SW480 (cell line): ENCODE data around the gene SOX13.
"Not testable (repeated sequence)": the region's sequence is repeated elsewhere in the genome, so short reads cannot be mapped to it uniquely, and the experiment has no call there.

Experiments used
- DNase-seq: peaks from one replicate; pipeline ENCODE4 v3.0.0-alpha.2; 2016; ENCODE audit warnings: low spot score

Gene SOX13

DNA sequence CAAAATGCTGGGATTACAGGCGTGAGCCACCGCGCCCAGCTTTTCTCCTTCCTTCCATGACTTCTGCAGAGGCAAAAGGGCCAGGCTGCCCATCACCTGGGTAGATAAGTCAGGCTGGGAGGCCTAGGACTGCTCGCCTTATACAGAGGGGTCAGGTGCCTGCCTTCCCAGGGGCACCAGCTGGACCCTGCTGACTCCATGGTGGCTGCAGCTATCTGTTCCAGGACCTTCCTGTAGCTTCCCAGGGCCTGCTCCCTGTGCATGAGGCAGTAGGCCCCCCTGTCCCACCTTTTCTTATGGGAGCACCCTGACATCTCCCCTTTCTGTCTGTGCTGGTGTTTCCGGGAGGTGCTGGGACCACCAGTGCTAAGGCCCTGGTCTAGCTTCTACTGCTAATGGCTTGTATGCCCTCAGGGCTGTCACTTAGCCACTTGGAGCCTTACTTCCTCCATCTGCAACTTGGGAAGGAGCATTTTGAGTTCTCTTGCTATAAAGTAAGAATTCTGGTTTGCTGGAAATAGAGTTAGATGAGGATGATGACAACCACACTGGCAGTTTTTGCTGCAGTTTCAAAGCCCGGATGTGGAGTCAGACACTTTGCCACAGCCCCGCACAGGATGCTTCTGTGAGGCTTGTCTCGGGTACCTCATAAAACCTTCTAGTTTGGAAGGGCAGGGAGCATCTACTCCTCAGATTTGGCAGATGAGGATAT lies 14.4 kb downstream of the SOX13 start:
- no peak for DNase-seq

DNA sequence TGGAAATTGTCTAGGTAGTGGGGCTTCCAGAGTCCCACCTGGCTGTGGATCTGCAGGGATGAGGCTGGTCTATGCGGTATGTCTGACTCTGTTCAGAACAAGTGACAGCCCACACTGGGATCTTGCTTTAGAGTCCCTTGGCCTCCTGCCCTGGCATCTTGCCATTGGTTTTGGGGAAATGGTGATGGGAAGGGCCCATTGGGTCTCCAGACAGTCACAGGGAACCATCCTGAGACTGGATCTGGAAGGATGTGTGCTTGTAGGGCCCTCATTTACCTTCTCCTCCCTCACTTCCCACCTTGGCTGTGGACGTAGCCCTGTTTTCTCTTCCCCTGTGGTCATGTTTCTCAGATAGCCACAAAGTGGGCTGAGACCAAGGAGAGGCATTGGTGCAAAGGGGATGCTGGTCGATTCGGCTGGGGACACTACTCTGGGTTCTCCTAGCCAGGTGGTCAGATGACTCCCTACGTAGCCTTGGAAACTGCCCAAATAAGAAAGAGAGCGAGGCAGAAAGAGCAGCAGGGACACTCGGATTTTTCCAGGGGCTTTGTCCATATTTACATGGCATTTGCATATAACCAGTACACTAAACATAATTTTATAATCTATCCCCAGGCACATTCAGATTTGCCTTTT lies 15.1 kb downstream of the SOX13 start:
- DNase-seq = no peak

DNA sequence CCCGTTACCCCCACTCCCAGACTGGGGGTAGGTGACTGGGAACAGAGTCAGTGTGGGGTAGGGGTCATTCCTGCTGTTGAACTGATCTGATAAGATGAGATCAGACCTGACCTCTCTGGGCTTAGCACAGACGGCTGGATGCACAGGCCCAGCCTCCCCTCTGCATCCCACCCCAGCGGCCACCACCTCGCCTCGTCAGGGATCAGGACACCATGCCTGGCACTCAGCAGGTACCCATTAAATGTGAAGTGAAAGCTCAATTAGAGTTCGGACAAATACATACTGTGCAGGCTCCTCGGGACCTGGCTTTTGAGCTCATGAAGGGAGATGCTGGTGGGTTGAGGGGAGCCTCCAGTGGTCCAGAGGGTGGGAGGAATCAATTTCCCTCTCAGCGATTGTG lies 15.7 kb downstream of the SOX13 start:
- DNase-seq = no peak

DNA sequence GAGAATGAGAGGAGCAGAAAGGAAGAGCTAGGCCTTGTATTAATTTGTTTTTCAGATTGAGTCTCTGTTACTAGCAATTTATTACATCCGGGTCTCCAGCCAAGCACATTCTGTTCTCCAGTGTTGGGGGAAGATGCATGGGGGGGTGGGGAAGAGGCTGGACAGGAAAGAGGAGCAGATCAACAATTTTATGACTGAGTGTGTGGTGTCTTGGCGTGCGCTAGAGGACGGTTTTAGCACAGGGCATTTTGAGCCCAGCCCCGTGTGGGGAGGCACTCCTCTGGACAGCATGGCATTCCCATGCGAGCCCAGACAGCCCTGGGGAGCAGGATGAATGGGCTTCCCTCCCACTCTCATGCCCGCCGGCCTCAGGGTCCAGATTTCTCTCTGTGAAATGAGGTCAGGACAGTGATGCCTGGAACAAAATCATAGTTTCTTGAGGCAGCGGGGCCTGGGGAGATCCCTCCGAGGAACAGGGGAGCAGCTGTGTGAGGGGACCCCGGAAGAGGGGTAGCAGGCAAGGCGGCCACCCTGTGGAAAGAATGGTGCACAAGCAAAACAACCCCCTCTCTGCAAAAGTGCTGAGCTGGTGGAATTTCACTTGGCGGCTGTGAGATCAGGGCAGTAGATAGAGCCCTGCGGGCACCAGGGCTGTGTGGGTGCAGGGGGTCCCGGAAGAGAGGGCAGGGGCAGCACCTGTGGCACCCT lies 16.3 kb downstream of the SOX13 start:
- no peak for DNase-seq

DNA sequence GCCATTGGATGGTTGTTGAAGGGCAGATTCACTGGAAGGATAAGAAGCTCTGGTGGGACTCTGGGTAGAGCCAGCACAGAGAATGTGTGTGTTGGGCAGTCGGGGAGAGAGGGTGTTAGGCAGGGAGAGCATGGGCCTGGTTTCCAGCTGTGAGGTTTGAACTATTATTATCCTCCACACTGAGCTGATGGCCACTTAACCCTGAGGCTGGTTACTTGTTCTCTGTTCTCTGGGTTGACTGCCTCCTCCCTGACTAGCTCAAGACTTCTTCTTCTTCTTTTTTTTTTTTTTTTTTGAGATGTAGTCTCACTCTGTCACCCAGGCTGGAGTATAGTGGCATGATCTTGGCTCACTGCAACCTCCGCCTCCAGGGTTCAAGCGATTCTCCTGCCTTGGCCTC lies 17.2 kb downstream of the SOX13 start:
- not testable (repeated sequence) for DNase-seq

DNA sequence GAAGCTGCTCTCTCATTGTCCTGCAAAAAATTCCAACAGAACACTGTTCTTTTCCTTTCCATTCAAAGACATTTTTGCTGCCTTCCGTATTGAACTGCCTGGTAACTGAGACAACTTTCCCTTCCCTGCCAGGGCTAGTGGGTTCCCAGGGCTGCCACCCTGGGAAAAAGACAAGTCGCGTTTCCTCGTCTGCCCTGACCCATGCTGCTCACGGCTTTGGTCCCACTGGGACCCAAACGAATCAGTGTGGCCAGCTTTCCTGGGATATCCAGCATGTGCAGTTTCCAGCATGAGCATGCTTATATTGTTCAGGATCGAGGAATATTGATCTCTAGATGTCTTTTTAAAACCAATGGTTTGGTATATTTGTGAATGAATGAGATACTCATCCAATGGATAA lies 18.2 kb downstream of the SOX13 start:
- DNase-seq = no peak

DNA sequence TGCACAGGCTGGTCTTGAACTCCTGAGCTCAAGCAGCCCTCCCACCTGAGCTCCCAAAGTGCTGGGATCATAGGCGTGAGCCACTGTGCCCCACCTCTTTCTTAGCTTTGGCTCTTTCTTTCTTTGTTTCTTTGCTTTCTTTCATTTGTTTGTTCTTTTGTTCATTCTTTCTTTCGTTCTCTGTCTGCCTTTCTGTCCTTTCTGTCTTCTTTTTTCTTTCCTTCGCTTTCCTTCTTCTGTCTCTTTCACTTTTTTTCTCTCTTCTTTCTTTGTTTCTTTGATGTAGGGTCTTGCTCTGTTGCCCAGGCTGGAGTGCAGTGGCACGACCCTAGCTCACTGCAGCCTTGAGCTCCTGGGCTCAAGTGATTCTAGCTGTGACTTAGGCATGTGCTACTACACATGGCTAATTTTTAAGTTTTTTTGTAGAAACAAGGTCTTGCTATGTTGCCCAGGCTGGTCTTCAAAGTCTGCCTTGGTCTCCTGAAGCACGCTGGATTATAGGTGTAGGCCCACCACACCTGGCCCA lies 18.9 kb downstream of the SOX13 start:
- no peak for DNase-seq

DNA sequence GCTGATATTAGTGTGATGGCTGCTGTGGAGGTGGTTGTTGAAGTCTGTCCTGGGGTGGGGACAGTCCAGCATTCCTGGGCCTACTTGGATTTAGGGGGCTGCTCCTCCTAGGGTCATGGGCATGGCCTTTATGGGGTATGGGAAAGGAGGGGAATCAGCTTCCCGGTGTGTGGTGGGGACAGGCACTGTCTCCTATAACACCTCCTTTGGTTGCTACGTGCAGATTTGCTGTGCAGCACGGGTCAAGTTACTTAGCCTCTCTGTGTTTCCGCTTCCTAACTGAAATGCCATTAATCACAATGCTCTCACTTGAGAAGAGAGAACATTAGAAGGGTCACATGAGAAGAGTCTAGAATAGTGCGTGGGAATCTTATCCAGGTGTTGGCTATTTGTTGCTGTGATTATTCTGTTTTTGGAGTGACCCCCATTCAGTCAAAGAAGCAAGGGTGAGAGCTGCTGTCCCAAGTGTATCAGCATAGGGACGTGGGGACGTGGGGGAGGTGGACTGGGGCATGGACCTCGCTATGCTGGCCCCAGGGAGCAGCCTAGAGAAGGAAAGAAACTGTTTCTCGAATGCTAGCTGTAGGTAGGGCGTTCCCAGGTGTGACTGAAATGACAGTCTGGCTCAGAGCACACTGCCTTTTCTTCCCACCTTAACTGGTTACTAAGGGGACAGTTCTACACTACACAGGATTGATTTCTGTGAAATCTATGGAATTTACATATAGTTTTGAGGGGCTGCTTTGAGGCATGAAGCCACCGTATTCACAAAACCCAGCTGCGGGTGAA lies 19.9 kb downstream of the SOX13 start:
- no peak for DNase-seq

DNA sequence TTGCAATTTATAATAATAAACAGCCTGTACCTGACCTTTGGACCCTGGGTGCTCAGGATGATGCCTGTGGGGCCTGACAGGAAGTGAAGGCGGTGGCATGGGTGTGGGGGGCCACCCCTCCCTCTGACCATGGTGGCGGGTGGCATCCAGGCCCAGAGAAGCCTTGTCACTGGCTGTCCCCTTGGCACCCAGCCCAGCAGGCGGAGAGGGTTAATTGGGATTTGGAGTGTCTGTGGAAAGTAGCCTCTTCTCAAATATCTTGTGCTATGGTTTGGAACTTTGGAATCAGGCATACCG lies 20.5 kb downstream of the SOX13 start:
- DNase-seq = peak; percentile 89

DNA sequence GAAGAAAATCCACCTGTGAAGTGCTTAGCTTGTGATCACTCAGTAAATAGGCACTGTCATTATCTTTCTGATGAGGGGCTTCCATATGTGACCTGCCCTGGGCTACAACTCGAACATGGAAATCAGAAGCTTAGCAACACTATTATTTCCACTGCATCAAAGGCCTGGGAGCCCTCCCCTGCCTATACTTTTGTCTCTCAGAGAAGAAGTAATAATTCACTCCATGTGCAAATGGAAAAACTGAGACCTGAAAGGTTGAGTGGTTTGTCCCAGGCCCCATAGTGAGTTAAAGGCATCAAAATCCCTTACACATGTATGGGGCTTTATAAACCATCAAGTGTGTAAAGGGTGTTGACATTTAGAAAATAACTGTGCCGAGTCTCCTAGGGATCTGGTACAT lies 20.9 kb downstream of the SOX13 start:
- DNase-seq = no peak

DNA sequence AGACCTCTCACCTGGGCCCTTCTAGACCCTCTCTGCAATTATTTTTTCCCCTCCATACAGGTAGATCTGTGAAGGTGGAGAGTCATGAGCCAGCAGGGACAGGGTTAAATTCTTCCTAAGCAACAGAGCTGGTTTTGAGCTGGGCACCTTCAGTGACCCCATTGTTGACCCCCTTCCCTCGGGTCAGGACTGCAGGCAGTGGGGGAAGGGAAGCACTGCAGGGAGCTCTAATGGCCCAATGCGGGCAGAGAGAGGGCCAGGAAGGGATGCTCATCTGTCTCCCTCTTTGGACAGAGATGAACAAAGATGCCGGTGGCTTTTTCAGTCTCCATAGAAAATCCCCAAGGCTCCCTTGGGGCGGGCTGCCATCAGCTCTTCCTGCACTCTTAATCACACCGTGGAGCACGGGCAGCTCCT lies 21.4 kb downstream of the SOX13 start:
- no peak for DNase-seq

DNA sequence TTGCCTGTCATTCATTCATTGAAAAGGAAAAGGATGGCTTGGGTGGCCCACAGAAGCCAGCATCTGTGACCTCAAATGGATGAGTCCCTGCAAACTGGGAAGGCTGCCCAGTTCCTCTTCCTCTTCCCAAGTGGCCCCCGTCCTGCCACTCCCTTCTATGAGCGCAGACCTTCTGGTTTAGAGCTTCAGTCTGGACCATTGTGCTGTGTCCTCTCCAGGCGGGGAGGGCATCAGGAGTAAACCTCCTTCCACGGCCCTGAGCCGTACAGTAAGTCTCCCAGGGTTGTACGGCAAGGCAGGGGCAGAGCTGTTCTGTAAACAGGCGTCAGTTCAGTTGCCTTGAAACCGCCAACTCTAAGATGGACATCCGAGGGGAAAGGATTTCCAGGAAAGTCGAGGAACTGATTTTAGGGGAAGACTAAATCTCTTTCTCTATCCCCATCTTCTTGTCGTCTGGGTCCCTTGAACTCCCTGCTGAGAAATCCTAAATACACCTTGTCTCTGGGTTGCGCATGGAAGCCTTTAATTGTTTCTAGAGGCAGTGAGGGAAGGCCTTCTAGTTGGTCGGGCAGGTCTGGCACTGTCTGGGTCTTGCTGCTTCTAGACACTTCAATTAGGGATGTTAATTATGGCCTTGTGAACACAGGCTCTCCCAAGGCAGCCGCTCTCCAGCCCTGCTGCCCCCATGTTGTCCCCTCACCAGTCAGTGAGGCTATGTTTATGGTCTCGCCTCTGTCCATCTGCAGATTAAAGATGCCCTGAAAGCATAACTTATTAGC lies 22.1 kb downstream of the SOX13 start:
- no peak for DNase-seq

DNA sequence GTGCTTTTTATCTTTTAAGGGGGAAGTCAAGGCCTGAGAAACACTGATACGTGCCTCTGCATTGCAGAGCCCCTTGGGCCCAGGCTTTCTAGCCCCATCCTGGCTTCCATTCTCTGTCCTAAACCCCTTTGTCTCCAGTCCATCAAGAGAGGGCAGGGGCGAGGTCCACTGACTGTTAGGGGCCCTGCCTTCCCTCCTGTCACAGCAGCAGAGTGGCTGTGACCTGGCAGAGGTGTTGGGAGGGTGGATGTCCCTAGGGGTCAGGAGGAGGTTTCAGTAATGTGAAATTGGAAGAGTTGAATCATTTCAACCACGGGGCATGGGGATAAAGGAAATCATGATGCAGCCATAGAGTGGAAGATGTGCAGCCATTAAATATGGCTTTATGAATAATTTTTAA lies 24.0 kb downstream of the SOX13 start:
- no peak for DNase-seq

DNA sequence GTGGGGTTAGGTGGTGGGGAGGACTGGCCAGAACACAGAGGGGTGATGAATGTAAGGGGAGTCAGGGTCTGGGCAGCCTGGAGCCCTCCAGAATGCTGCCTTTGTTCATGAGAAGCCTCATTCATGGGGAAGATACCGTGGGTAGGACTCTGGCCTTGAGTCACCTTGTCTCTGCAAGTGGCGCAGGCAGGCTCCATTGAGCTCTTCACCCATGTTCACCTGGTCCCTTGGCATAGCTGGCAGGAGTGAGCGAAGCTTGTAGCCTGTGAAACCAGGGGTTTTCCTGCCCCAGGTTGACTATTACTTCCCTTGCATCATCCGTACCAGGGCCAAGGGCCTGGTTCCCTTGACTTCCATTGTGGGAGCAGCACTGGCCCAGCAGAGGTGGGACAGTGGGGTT lies 25.8 kb downstream of the SOX13 start:
- DNase-seq = no peak

DNA sequence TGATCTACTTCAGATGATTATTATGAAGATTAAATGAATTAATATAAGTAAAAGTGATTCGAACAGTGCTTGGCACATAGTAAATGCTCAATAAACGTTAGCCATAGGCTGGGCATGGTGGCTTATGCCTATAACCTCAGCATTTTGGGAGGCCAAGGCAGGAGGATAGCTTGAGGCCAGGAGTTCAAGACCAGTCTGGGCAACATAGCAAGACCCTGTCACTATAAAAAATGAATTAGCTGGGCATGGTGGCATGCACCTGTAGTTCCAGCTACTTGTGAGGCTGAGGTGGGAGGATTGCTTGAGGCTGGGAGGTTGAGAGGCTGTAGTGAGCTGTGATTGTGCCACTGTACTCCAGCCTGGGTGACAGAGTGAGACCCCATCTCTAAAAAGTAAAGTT lies 26.8 kb downstream of the SOX13 start:
- not testable (repeated sequence) for DNase-seq

DNA sequence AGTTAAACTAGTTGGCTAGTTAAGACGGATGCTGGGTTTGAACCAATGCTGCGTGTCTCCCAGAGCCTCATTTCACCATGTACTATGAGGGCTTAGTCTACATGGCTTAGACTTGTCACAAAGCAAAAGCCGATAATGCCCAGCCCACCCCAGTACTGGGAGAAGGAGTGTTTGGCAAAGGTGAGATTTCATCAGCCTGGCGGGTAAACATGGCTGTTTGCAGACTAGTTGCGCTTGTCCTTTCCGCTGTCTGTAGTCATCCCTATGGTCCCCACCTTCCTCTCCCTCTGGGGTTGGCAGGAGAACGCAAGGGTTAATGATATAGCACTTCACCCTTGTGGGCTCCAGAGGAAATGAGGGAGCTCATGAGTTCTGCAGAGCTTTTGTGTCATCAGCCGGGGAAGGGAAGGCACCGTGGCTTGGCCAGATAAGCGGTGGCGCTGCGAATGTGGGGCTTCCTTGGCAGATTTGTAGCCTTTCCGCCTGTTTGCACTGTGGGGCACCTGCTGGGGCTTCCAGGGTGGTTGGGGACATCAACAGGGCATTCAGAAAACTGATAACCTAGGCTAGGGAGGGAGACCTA lies 29.2 kb downstream of the SOX13 start:
- peak; percentile 49 for DNase-seq

DNA sequence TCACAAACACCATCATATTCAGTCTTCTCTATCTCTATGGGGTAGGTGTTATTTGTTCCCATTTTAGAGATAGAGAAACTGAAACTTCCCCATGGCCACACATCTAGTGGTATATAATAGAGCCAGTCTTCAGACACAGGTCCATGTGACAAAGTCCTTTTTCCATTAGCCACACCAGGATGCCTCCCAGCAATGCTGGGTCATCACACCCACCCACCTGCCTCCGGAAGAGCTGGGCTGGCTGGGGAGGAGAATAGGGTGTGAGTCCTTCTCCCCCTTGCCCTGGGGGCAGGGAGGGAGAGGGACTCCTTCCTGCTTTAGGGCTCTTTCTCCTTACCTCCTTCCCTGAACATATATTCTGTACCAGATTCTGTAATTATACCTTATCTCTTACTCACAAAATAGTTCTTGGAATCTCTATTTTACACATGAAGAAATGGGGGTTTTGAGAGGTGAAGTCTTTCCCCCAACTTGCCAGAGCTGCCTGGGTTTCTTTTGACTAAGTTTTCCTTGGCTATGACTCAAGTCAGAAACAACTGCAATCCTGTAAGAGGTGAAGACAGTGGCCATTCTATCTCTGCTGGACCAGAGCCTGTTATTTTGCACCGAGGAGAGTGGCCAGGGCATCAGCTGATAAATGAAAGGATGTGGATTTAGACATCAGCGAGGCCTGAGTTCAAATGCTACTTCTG lies 30.0 kb downstream of the SOX13 start:
- peak; percentile 90 for DNase-seq

DNA sequence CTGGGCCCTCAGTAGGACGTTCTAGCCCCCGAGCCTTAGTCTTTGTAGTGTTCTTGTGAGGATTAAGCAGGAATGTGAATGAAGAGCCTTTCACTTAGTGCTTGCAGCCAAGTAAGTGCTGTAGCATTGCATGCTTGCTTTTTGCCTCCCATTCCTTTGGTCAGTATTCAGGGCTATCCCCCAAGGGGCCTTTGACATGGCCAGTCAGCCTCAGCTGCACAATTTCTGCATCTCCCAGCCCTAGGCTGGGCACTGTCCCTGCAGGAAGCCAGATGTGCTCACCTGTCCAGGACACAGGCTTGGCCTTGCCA lies 30.5 kb downstream of the SOX13 start:
- DNase-seq = no peak

DNA sequence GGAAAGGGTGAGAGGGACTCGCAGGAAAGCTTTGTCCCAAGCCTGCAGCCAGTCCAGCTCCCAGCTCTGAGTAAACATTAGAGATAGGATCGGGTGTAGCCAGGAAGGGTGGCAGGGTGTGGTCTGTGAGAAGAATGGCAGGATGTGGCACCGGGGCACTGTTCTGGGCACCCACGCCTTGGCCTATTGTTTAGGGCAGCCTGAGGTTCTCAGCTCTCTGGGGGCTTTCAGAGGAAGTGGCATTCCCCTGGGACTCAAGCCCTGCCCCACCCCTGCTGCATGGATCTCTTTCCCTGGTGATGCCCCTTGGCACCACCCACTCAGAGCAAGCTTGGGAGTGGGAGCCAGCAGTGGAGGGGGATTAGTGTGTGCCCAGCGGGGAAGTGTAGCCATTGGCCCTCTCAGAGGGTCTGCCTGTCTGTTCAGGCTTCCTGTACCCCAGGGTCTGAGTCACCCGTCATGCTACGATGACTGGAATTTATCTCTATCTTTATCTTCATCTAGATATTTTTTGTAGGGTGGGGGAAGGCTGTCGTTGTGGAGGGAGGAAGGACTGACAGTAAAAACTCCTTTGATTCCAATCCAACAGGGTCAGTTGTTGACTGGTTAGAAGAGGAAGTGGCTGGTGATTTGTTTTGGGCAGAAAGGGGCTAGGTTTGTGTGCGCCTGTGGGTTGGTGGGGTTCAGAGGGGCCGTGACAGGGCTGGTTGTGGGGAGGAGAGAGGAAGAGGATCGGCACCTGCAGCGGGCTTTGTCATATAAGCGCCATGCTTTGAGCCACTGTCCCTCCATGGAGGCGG lies 31.6 kb downstream of the SOX13 start:
- DNase-seq = peak; percentile 95

DNA sequence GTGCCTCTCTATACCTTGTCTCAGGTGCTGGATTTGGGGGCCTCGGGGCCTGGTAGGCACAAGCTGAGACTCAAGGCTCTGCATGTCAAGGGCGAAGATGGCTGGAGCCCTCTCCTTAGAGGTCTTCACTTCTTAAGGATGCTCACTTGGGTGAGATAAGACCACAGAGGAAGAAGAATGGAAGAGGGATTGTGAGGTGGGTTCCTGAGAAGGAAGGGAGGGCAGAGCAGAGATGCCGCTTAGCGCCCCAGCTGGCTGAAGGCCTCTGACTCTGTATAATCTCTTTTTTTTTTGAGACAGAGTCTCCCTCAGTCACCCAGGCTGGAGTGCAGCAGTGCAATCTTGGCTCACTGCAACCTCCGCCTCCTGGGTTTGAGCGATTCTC lies 32.2 kb downstream of the SOX13 start:
- DNase-seq = peak; percentile 35
